ENCODE results near the gene THRSP. TPM values are rescaled to one million over a fixed set of nuclear protein-coding genes. Genes with fewer than 3 reads are reported as not detected.

Gene THRSP
- total and polyA plus RNA-seq, 2 of the 8 experiments (the other 6 are each of a cell fraction or from before 2014, with no cell fraction given): 0.11 TPM; not detected in 1

- POLR2A ChIA-PET (ENCODE audit: partially characterized antibody): interaction anchor here (1.2 to 2.1 kb wide), 2 partner anchors 11 to 49 kb away, joined by 3 to 11 read pairs; no protein-coding TSS in a partner anchor
- no peak overlapping the region for H3K27ac ChIP-seq (ENCODE audit: low read depth, low read length)
- TF ChIP-seq GABPA (IDR thresholded peaks at IDR 0.05; ENCODE audit: borderline replicate concordance, insufficient read depth, low read length) (no peak), POLR2A (IDR thresholded peaks at IDR 0.05; ENCODE audit: control extremely low read depth in 1 of 2, low read depth in 2 of 2, low read length in 2 of 2) (no peak), FOSL1 (IDR thresholded peaks at IDR 0.05; ENCODE audit: insufficient read depth, low read depth, low read length) (no peak), NRF1 (IDR thresholded peaks at IDR 0.05; ENCODE audit: low read depth, low read length) (no peak), TBP (IDR thresholded peaks at IDR 0.05; ENCODE audit: low read depth, low read length) (no peak), HDAC2 (IDR thresholded peaks at IDR 0.05; ENCODE audit: borderline replicate concordance in 1 of 2, low read depth in 2 of 2, low read length in 2 of 2) (no peak), CBX8 (IDR thresholded peaks at IDR 0.05; ENCODE audit: borderline replicate concordance, low read depth, low read length) (no peak)
These were observed 32.0 kb upstream of the THRSP start for GRCh38 chr11:78031629-78032028.

More at GRCh38 chr11:78031629-78032028, 32.0 kb upstream of the THRSP start:
- Histone ChIP-seq H2AFZ (ENCODE audit: low read length) (no peak overlapping the region), H3K27me3 (replicated peaks in 1 of 4; ENCODE audit: control insufficient read depth in 3 of 4, extremely low read depth in 1 of 4, insufficient read depth in 3 of 4, low read length in 3 of 4) (no peaks in the 10 kb centered on the region), H3K4me2 (ENCODE audit: insufficient read depth in 1 of 2, low read depth in 2 of 2, low read length in 2 of 2) (no peak overlapping the region), H4K20me1 (replicated peaks in 1 of 2; ENCODE audit: control insufficient read depth in 1 of 2, insufficient read depth in 2 of 2, low read length in 2 of 2) (no peaks in the 10 kb centered on the region), H4K5ac (ENCODE audit: insufficient read length, low read depth, low read length) (no peak overlapping the region), H3K14ac (ENCODE audit: insufficient read length) (no peak overlapping the region), H2BK5ac (ENCODE audit: low read depth, low read length) (no peak overlapping the region), H2BK12ac (ENCODE audit: low read depth, low read length) (no peak overlapping the region), H3K79me1 (ENCODE audit: low read depth, low read length) (no peaks in the 10 kb centered on the region), H3K23ac (ENCODE audit: insufficient read length) (no peak overlapping the region), H2BK20ac (ENCODE audit: low read length) (no peak overlapping the region), H3K79me2 (ENCODE audit: control insufficient read depth in 1 of 2, insufficient read depth in 2 of 2, low read length in 2 of 2) (no peaks in the 10 kb centered on the region), H3K4ac (replicated peaks; ENCODE audit: insufficient read length, low read depth, low read length) (no peak overlapping the region), H3K4me3 (ENCODE audit: extremely low read depth in 1 of 4, insufficient read depth in 2 of 4, low read depth in 3 of 4, low read length in 4 of 4) (no peak overlapping the region), H3K36me3 (ENCODE audit: control insufficient read depth in 2 of 4, insufficient read depth in 4 of 4, low read length in 3 of 4) (no peaks in the 10 kb centered on the region), H2BK15ac (ENCODE audit: low read length) (no peak overlapping the region), H4K8ac (ENCODE audit: extremely low read depth, insufficient read depth, low read length) (no peak overlapping the region), H3K23me2 (ENCODE audit: low read depth, low read length) (no peaks in the 10 kb centered on the region), H3K56ac (replicated peaks; ENCODE audit: insufficient read length, low read depth, low read length) (no peak overlapping the region), H3K18ac (ENCODE audit: extremely low read depth, low read length) (no peak overlapping the region), H2AK5ac (ENCODE audit: low read depth, low read length) (no peak overlapping the region), H3K4me1 (replicated peaks in 1 of 4; ENCODE audit: control insufficient read depth in 3 of 4, insufficient read depth in 4 of 4, low read length in 3 of 4) (peaks cover 0 to 6% (median 0%) of the 10 kb centered on the region in 4 experiments; a peak in 1 of 7 replicates), H4K91ac (replicated peaks; ENCODE audit: insufficient read length, low read length) (no peak overlapping the region), H3K9me3 (ENCODE audit: insufficient read depth in 2 of 2, low read depth in 1 of 2, low read length in 1 of 2) (no peaks in the 10 kb centered on the region), H3K9ac (replicated peaks in 1 of 4; ENCODE audit: extremely low read depth in 1 of 4, low read depth in 3 of 4, low read length in 3 of 4) (no peak overlapping the region), H2BK120ac (replicated peaks; ENCODE audit: low read depth, low read length) (no peak overlapping the region)
- CTCF ChIA-PET (ENCODE audit: partially characterized antibody): interaction anchor here (0.6 to 9.0 kb wide), 2 partner anchors 13 to 73 kb away, joined by 4 to 92 read pairs; no protein-coding TSS in a partner anchor
- FAIRE-seq: no peak
- WGBS, 2 experiments (ENCODE audit: extremely low coverage in 1 of 2, insufficient coverage in 1 of 2, insufficient read length in 1 of 2, insufficient replicate concordance in 2 of 2, low coverage in 1 of 2, low lambda C conversion rate in 2 of 2, missing lambda C conversion rate in 1 of 2): 90% methylated on average over 3 of the region's 3 CpGs; no CpG with 5 or more reads in 1 of the 2 experiments
- no peak for DNase-seq (ENCODE audit: low read depth in 1 of 2, low spot score in 2 of 2)
